HepG2 (cell line): Measurements from ENCODE around the gene FGFR4. TPM values are rescaled to one million over a fixed set of nuclear protein-coding genes. Genes with fewer than 3 reads are reported as not detected.

ENCODE experiments used
- BCL6 ChIP-seq: IDR thresholded peaks from 2 replicates; pipeline ENCODE4 v1.6.1; 2016; ENCODE audit warnings: missing genetic modification reagents, missing compliant biosample characterization
- CSRNP2 ChIP-seq: sonication (generic); formaldehyde crosslinking; conservative IDR thresholded peaks from 2 replicates; pipeline ENCODE4 v1.8.0; 2022; ENCODE audit warnings: low read depth, missing genetic modification reagents
- ELF3 ChIP-seq: IDR thresholded peaks from 2 replicates; pipeline ENCODE4 v1.6.1; 2016; ENCODE audit warnings: missing genetic modification reagents, missing compliant biosample characterization
- HIVEP1 ChIP-seq: sonication (generic); formaldehyde crosslinking; IDR thresholded peaks from 2 replicates; pipeline ENCODE4 v1.4.0; 2020; ENCODE audit warnings: mild to moderate bottlenecking, missing genetic modification reagents
- KDM5B ChIP-seq: sonication (generic); formaldehyde crosslinking; IDR thresholded peaks from 2 replicates; pipeline ENCODE4 v1.4.0; 2020; ENCODE audit warnings: missing genetic modification reagents, mild to moderate bottlenecking, borderline replicate concordance
- KLF16 ChIP-seq, 2 experiments: sonication (generic) in 1 of 2; formaldehyde crosslinking in 1 of 2; IDR thresholded peaks; 2 replicates each; pipeline versions ENCODE4 v1.6.1 to v1.8.0; 2016 to 2023; ENCODE audit warnings: missing genetic modification reagents in 2 of 2, missing compliant biosample characterization in 1 of 2
- MED8 ChIP-seq: sonication (generic); formaldehyde crosslinking; IDR thresholded peaks from 2 replicates; pipeline ENCODE4 v1.8.1; 2023; ENCODE audit warnings: mild to moderate bottlenecking, missing genetic modification reagents; ENCODE audit not compliant: insufficient replicate concordance
- MLX ChIP-seq: IDR thresholded peaks from 2 replicates; pipeline ENCODE4 v1.6.1; 2016
- PITX1 ChIP-seq: sonication (generic); formaldehyde crosslinking; IDR thresholded peaks from 2 replicates; pipeline ENCODE4 v1.5.1; 2020; ENCODE audit warnings: mild to moderate bottlenecking, missing genetic modification reagents
- POLR2AphosphoS2 ChIP-seq: IDR thresholded peaks from 2 replicates; pipeline ENCODE4 v1.6.1; 2011; ENCODE audit warnings: low read depth, low read length, improper control_type of control experiment
- RCOR2 ChIP-seq: IDR thresholded peaks from 2 replicates; pipeline ENCODE4 v1.6.1; 2016; ENCODE audit warnings: missing biosample characterization, missing genetic modification reagents
- SMC3 ChIP-seq: IDR thresholded peaks from 2 replicates; pipeline ENCODE4 v1.6.1; 2011; ENCODE audit warnings: low read length, improper control_type of control experiment
- YEATS2 ChIP-seq: sonication (generic); formaldehyde crosslinking; IDR thresholded peaks from 2 replicates; pipeline ENCODE4 v1.4.0; 2020; ENCODE audit warnings: missing genetic modification reagents, borderline replicate concordance
- ZBTB10 ChIP-seq: sonication (generic); formaldehyde crosslinking; IDR thresholded peaks from 2 replicates; pipeline ENCODE4 v1.4.0; 2020; ENCODE audit warnings: missing genetic modification reagents, borderline replicate concordance
- ZFAT ChIP-seq: sonication (generic); formaldehyde crosslinking; conservative IDR thresholded peaks from 2 replicates; pipeline ENCODE4 v1.8.1; 2023; ENCODE audit warnings: missing genetic modification reagents, inconsistent platforms
- ZNF17 ChIP-seq: sonication (generic); formaldehyde crosslinking; IDR thresholded peaks from 2 replicates; pipeline ENCODE4 v1.5.0; 2020; ENCODE audit warnings: mild to moderate bottlenecking, missing genetic modification reagents
- ZNF30 ChIP-seq: sonication (generic); formaldehyde crosslinking; IDR thresholded peaks from 2 replicates; pipeline ENCODE4 v1.5.0; 2020; ENCODE audit warnings: mild to moderate bottlenecking, missing genetic modification reagents
- ZNF33B ChIP-seq: sonication (generic); formaldehyde crosslinking; IDR thresholded peaks from 2 replicates; pipeline ENCODE4 v1.5.1; 2020; ENCODE audit warnings: mild to moderate bottlenecking, missing genetic modification reagents
- ZNF383 ChIP-seq: sonication (generic); formaldehyde crosslinking; IDR thresholded peaks from 2 replicates; pipeline ENCODE4 v1.4.0; 2020; ENCODE audit warnings: missing genetic modification reagents, mild to moderate bottlenecking, borderline replicate concordance
- ZNF740 ChIP-seq: sonication (generic); formaldehyde crosslinking; IDR thresholded peaks from 2 replicates; pipeline ENCODE4 v1.4.0; 2020; ENCODE audit warnings: missing genetic modification reagents
- ZNF761 ChIP-seq: sonication (generic); formaldehyde crosslinking; conservative IDR thresholded peaks from 2 replicates; pipeline ENCODE4 v1.4.0; 2020; ENCODE audit warnings: mild to moderate bottlenecking, missing genetic modification reagents
- ZSCAN25 ChIP-seq: sonication (generic); formaldehyde crosslinking; IDR thresholded peaks from 2 replicates; pipeline ENCODE4 v1.8.0; 2022; ENCODE audit warnings: mild to moderate bottlenecking, missing genetic modification reagents
- polyA plus RNA-seq, 8 experiments: library from polyadenylated mRNA; depleted of rRNA in 3 of 8; stranded (reverse) in 7 of 8; unstranded in 1 of 8; fragments of >200 nt; fragmentation: Illumina TruSeq in 4 of 8; extraction: Trizol in 4 of 8; gene quantifications; 2 replicates each; pipeline versions ENCODE4 v1.2.1 to v1.2.3, GENCODE V29; 2011 to 2016; ENCODE audit warnings: low read depth in 4 of 8, missing spikeins in 1 of 8, mixed read lengths in 1 of 8; ENCODE audit not compliant: insufficient read depth in 1 of 8
- total RNA-seq, 5 experiments: library from RNA; depleted of rRNA; stranded (reverse); fragments of >200 nt; fragmentation: Illumina TruSeq; extraction: Trizol; gene quantifications; 2 replicates each; pipeline ENCODE4 v1.2.3, GENCODE V29; 2016; ENCODE audit warnings: low read depth in 1 of 5
- TF ChIP-seq, protein P1 (sequence below): sonication (generic); formaldehyde crosslinking; IDR thresholded peaks from 2 replicates; pipeline ENCODE4 v1.5.1; 2020; ENCODE audit warnings: missing genetic modification reagents, mild to moderate bottlenecking, borderline replicate concordance
- TF ChIP-seq, protein P2 (sequence below): IDR thresholded peaks from 2 replicates; pipeline ENCODE4 v1.6.1; 2012; ENCODE audit warnings: inconsistent platforms

Gene FGFR4
- total and polyA plus RNA-seq, 2 of the 13 experiments (the other 11 are each of a cell fraction or from before 2014, with no cell fraction given) = 129 to 219 TPM

DNA sequence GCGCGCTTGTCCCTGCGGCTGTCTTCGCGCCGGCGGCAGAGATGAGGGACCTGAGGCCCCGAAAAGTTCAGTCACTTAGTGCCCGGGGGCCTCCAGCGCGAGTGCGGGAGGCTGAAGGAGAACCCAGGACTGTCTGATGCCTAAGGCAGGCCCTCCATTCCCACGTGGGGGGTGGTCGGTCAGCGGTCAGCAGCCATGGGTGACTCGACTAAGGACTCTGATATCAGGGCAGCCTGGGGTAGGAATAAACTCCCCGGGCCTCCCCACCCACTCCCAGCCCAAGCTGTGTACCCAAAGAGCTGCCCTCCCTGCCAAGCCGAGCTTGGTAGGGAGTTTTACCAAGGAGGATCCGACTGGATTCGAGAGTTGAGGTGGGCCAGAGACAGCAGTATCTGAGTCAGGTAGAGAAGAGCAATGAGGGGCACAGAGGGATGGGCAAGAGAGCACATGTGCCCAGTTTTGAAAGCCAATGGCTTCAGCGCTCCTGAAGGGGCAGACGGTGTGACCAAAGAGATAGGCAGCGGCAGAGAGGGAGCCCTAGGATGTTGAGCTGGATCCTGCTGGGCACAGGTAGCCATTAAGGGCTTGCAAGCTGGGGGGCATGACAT is 787 bp downstream of the FGFR4 start (continued):
- TF ChIP-seq, protein P1, sequence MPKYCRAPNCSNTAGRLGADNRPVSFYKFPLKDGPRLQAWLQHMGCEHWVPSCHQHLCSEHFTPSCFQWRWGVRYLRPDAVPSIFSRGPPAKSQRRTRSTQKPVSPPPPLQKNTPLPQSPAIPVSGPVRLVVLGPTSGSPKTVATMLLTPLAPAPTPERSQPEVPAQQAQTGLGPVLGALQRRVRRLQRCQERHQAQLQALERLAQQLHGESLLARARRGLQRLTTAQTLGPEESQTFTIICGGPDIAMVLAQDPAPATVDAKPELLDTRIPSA (CRISPR knock-in tag) = no peak
- TF ChIP-seq KLF16 (CRISPR knock-in tag; IDR thresholded peaks at IDR 0.05) (0 out of 4 replicates have a peak, but pooled peaks of 1 of the 2 experiments have one; percentile 47), MLX (no peak; the same call in 1 of the 2 replicates), RCOR2 (CRISPR knock-in tag) (no peak), ZNF383 (CRISPR knock-in tag) (no peak), ZNF33B (no peak), MED8 (CRISPR knock-in tag) (no peak), ZNF761 (CRISPR knock-in tag) (peak; percentile 79; the same call in 1 of the 2 replicates), BCL6 (CRISPR knock-in tag) (no peak), HIVEP1 (no peak; the same call in none of the 2 replicates), ZNF30 (no peak; the same call in 1 of the 2 replicates), ZFAT (CRISPR knock-in tag) (no peak), PITX1 (CRISPR knock-in tag) (no peak), POLR2AphosphoS2 (no peak), ZNF17 (CRISPR knock-in tag) (no peak), KDM5B (CRISPR knock-in tag) (peak; percentile 28; the same call in 1 of the 2 replicates), ELF3 (CRISPR knock-in tag) (no peak), ZNF740 (no peak), CSRNP2 (CRISPR knock-in tag) (no peak), ZSCAN25 (CRISPR knock-in tag) (no peak), YEATS2 (CRISPR knock-in tag) (0 out of 2 replicates have a peak, but pooled peaks have one; percentile 53), SMC3 (no peak), ZBTB10 (CRISPR knock-in tag) (no peak)
- TF ChIP-seq, protein P2, sequence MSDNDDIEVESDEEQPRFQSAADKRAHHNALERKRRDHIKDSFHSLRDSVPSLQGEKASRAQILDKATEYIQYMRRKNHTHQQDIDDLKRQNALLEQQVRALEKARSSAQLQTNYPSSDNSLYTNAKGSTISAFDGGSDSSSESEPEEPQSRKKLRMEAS = no peak
